Stomach (tissue), 4 donors: ENCODE data around the gene BPIFB4.

ENCODE experiments used
- CTCF ChIP-seq, 7 experiments: fragments of 450-650 bp in 4 of 7; fragments of 200-600 bp in 3 of 7; sonication (generic) in 3 of 7; IDR thresholded peaks; one replicate each; pipeline ENCODE4 v1.5.1; 2016 to 2019; ENCODE audit warnings: antibody characterized with exemption in 7 of 7, control low read depth in 2 of 7, mild to moderate bottlenecking in 1 of 7
- POLR2A ChIP-seq, 4 donors: fragments of 450-650 bp; IDR thresholded peaks; one replicate each; pipeline ENCODE4 v1.6.1; 2016; ENCODE audit warnings: antibody characterized with exemption in 4 of 4, control low read depth in 2 of 4, mild to moderate bottlenecking in 1 of 4, moderate library complexity in 1 of 4

- TF ChIP-seq CTCF (IDR thresholded peaks at IDR 0.05): no peak
- TF ChIP-seq POLR2A (IDR thresholded peaks at IDR 0.05): no peak
Observed at GRCh38 chr20:33133373-33133941, 54.0 kb downstream of the BPIFB4 start.
